Choroid plexus epithelial cell (primary cell): ENCODE measurements around the gene STARD13.

Experiments
- DNase-seq: peaks from one replicate; pipeline ENCODE4 v3.0.0-alpha.2; 2010; ENCODE audit warnings: low read depth
- H3K4me3 ChIP-seq: 2 replicates; pipeline ENCODE4 v1.5.1; 2011; ENCODE audit warnings: low read depth, mild to moderate bottlenecking, control low read depth, low read length, moderate library complexity
- TF ChIP-seq, protein P1 (sequence below): conservative IDR thresholded peaks from 2 replicates; pipeline ENCODE4 v1.5.1; 2011; ENCODE audit warnings: low read depth, mild to moderate bottlenecking, control low read depth, inconsistent platforms, low read length, moderate library complexity

The STARD13 gene

DNA sequence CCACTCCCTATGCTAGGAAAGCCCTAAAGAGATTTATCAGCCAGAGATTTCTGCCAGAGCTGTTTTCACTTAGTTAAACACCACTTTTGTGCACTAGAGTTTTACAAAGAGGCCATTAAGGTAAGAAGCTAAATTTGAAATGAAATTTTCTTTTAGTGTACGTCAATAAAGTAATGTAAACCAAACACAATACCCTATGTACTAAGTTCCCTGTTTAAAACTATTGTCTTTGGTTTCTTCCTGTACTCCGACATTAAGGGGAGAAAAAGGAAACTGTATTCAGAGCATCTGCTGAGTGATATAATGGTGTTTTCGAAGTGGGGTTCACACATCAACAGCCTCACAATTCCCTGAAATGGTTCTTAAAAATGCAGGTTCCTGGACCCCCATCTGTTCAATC is 40.7 kb upstream of the STARD13 start:
- no peak overlapping the region for H3K4me3 ChIP-seq
- TF ChIP-seq, protein P1, sequence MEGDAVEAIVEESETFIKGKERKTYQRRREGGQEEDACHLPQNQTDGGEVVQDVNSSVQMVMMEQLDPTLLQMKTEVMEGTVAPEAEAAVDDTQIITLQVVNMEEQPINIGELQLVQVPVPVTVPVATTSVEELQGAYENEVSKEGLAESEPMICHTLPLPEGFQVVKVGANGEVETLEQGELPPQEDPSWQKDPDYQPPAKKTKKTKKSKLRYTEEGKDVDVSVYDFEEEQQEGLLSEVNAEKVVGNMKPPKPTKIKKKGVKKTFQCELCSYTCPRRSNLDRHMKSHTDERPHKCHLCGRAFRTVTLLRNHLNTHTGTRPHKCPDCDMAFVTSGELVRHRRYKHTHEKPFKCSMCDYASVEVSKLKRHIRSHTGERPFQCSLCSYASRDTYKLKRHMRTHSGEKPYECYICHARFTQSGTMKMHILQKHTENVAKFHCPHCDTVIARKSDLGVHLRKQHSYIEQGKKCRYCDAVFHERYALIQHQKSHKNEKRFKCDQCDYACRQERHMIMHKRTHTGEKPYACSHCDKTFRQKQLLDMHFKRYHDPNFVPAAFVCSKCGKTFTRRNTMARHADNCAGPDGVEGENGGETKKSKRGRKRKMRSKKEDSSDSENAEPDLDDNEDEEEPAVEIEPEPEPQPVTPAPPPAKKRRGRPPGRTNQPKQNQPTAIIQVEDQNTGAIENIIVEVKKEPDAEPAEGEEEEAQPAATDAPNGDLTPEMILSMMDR = no peak
- no peak for DNase-seq

DNA sequence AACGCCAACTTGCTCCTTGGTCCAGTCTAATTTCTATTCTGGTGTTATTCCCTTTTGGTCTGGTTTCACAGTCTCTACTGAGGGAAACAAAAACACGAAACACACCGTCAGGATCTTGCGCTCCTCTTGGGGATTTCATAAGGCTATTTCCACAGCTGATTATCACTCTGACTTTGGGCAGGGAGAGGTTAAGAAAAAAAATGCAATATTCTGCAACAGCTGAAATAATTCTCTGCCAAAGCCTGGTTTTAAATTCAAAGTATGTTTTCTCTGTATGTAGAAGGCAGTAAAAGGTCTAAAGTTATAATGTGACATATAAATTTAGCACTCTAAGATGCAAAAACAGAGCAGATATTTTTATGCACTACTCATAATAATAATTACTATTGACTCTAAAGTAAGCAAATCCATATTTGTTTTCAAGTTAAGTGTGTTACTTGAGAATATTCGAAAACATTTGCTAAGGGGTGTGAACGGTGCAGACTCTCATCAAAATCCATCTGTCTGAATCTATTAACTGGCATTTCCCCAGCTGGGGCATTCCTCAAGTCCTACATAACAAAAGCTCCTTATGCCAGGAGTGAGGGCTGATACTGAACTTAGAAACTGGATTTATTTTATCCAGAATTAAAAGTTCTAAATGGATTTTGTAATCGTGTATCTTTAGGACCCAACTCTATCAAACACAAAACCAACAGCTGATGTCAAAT is 38.4 kb upstream of the STARD13 start:
- TF ChIP-seq, protein P1 = no peak
- DNase-seq = peak; percentile 34
- no peak overlapping the region for H3K4me3 ChIP-seq

DNA sequence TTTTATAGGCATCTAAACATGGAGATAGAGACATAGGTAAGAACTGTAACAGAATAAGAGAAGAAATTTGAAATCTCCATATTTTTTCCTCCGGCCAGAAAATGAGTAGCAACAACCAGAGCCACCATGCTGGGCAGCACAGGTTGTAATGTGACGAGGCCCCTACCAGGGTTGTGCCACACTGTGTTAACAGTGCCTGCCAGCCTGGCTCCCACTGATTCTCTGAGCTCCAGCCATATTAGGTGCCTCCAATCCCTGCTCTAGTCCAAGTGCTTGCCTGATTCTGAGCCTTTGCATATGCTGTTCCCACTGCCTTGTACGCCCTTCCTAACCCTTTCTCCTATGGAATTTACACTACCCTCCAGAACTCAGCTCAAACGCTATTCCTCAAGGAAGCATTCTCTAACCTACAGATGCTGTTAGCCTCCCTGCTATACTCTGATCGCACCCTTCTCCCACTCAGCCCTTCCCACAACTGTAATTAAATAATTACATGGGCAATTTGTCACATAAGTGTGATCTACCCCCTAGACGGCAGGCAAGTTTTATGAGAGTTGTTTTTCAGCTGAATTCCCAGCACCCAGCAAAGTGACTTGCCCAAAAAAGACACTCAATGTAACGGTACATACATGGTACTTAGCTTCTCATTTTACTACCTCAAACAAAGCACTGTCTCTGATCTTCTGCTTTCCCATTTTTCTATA is 37.6 kb upstream of the STARD13 start:
- TF ChIP-seq, protein P1 = no peak
- no peak overlapping the region for H3K4me3 ChIP-seq
- DNase-seq = no peak

DNA sequence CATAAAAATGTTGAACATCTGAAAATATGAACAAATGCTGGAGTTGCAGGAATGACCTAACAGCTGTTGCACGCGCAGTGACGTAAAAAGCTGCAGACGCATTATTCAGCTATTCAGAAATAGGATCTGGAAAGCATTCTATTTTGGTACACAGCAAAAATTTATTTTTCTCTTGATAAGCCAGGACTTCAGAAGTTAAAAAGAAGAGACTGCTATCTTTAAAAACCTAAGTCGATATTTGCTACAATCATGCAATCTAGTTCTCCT is 36.9 kb upstream of the STARD13 start:
- peak overlapping the region; percentile 40 for H3K4me3 ChIP-seq
- TF ChIP-seq, protein P1 = no peak
- DNase-seq = peak; percentile 80

DNA sequence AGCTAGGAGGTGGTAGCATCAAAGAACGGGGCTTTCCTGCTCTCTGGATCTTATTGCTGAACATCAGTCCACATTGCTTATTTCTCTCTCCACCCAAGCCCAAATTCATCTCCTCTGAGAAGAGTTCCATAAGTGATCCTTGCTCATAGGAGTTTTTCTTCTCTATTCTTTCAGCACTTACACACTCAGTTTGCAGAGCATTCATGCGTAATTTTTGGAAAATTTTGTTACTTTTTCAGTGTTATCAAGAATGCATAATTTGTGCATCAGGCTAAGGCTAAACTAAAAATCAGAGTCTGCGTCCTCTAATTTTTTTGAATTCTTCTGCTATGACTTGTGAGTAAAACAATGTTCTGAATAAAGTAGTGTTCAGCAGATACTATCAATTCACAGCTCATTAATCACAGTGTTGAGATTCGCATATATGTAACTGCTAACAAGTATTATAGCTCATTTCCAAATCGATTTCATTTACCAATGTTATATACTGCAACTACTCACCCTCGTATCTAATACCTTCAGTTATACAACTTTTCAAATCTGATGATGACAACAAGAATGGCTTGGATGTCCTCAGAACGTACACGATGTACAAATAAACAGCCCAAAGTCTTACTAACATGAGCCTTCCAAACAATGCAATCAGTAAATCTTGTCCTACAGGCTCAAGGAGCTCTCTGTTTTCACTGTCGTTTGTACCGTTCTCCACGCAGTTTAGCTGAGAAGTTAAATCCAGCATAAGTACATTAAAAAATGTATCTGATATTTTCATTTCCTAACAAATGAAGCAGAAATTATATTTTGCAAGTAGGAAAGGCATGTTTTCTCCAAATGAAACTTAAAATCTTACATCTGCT is 36.4 kb upstream of the STARD13 start:
- H3K4me3 ChIP-seq = peak overlapping the region; percentile 40
- TF ChIP-seq, protein P1 = no peak
- DNase-seq = peak; percentile 53

DNA sequence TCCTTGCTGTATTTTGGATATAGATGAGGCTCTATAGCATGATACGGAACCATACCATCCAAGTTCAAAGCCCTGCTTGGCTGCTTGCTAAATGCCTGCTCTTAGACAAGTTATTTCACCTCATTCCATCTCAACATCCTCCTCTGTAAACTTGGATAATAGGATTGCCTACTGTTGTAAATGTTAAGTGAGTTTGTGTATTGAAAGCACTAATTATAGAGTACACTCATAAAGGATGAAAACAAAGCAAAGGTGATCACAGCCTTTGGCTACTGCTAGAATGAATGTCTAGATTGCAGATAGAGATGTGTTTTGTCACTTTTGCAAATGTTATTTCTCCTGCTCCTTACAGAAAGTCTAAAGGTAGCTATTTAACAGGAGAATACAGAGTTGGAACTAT is 34.3 kb upstream of the STARD13 start:
- TF ChIP-seq, protein P1 = no peak
- DNase-seq = no peak
- no peak overlapping the region for H3K4me3 ChIP-seq
